Activated T-helper 1 cell treated with anti-CD3 and anti-CD28 coated beads, Interleukin-2, amount 50 U/mL, for 16 hours (primary cell): ENCODE results near the gene GARIN1A.
"Not testable (repeated sequence)": the region's sequence is repeated elsewhere in the genome, so short reads cannot be mapped to it uniquely, and the experiment has no call there.

Source experiments
- DNase-seq, 2 donors: peaks; one replicate each; pipeline ENCODE4 v3.0.0-alpha.2; 2020; ENCODE audit warnings: low read depth in 1 of 2, low spot score in 1 of 2

The GARIN1A gene

DNA sequence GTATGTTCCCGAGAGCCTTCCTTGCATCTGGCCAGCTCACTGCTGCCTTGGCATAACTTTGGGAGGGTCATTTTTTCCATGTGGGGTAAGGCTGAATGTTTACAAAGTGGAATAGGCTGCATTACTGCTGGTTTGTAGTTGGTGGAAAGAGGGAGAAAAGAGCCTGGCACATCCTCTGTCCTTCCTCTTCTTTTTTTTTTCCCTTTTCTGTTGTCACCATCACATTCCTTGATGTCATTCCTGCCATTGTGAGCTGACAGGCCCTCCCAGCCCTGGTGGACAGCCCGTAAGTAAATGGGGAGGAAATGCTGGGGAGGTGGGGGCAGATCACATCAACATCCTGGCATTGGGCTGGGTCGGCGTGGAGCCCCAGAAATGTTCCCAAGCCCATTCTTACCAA, at the start of gene GARIN1A:
Gene GARIN1A (plus strand): TSS at position 301 of the 400 bp plus-strand sequence. CDS start 106 bp downstream, outside the sequence.
- DNase-seq: no peak

DNA sequence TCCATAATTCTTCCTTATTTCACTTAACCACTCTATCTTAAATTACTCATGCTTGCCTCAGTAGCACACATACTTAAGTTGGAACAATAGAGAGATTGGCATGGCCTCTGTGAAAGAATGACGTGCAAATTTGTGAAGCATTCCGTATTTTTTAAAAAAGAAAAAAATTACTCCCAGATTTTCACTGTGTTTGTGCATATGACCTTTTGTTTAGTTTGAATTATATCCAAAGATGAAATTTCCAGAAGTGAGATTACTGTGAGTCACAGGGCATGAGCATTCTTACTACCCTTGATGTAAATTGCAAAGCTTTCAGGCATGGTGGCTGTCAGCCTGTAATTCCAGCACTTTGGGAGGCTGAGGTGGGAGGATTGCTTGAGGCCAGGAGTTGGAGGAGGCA, 45.0 kb upstream of the GARIN1A start:
- DNase-seq: not testable (repeated sequence)

DNA sequence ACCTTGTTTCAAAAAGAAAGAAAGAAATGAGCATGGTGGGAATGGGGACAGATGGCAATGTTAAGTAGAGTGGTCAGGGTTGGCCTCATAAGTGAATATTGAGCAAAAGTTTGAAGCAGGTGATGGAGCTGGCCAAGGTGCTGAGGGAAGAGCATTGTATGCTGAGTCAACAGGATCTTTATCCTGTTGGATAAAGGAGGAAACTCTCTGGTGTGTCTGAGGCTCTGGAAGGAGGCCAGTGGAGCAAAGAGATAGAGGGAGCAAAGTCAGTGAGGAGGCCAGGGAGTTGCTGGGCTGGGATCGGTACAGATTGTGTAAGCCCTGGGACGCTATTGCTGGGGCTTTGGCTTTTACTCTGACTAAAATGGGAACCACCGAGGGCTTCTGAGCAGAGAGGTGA, 38.2 kb upstream of the GARIN1A start:
- DNase-seq: not testable (repeated sequence)

DNA sequence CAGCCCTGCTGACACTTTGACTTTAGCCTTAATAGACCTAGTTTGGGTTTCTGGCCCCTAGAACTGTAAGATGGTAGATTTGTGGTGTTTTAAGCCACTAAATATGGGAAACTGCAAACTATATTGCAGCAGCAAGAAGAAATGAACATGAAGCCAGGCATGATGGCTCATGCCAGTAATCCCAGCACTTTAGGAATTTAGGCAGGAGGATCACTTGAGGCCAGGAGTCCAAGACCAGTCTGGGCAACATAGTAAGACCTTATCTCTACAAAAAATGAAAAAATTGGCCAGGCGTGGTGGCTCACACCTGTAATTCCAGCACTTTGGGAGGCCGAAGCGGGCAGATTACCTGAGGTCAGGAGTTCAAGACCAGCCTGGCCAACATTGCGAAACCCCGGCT, 26.9 kb upstream of the GARIN1A start:
- DNase-seq: not testable (repeated sequence)

DNA sequence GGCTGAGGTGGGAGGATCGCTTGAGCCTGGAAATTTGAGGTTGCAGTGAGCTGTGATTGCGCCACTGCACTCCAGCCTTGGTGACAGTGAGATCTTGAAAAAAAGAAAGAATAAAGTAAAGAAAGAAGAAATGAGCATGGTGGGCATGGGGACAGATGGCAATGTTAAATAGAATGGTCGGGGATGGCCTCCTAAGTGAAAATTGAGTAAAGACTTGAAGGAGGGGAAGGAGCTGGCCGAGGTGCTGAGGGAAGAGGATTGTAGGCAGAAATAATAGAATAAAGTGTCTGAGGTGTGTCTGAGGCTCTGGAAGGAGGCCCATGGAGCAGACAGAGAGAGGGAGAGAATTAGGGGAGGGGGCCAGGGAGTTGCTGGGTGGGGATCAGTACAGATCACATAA, 26.2 kb upstream of the GARIN1A start:
- not testable (repeated sequence) for DNase-seq

DNA sequence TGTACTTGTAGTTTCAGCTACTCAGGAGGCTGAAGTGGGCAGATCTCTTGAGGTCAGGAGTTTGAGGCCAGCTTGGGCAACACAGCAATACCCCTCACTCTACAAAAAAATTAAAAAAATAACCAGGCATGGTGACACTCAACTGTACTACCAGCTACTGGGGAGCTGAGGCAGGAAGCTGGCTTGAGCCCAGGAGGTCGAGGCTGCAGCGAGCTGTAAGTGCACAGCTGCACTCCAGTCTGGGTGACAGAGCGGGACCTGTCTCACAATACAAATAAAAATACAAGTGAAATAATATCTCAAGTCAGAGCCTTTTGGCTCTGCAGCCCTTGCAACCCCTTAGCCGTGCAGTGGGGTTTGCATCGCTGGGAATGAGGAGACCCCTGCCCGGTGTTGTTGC, 25.2 kb upstream of the GARIN1A start:
- not testable (repeated sequence) for DNase-seq

- DNase-seq: not testable (repeated sequence)
Observed at GRCh38 chr7:128651096-128651495, 21.0 kb upstream of the GARIN1A start.

DNA sequence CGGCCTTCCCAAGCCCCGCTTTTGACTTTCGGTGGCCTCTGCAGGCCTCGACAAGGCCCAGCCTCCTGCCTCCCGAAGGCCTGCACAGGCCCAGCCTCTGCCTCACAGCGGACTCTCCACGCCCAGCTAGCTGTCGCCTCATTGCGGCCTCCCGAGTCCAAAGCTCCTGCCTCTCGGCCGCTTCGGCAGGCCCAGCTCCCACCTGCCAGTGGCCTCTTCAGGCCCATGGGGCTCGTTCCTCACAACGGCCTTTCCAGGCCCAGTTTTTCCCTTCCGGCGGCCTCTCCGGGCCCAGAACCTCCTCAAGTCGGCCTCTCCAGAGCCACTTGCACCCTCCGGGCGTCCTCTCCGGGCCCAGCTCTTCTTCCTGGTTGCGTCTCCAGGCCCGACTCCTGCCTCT, 19.5 kb upstream of the GARIN1A start:
- not testable (repeated sequence) for DNase-seq

DNA sequence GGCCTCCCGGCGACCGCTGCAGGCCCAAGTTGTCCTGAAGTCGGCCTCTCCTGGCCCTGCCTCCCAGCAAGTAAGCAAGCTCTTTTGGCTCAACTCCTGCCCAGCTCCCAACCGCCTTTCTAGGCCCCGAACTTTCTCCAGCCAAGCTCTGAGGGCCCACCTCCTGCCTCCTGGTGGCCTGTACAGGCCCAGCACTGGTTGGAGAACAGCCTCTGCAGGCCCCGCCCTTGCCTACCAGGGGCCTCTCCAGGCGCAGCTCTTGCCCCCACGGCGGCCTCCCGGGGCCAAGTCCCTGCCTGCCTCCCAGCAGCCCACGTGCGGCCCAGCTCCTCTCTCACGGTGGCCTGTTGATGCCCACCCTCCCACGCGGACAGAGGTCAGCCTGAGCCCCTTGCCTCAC, 18.9 kb upstream of the GARIN1A start:
- not testable (repeated sequence) for DNase-seq

DNA sequence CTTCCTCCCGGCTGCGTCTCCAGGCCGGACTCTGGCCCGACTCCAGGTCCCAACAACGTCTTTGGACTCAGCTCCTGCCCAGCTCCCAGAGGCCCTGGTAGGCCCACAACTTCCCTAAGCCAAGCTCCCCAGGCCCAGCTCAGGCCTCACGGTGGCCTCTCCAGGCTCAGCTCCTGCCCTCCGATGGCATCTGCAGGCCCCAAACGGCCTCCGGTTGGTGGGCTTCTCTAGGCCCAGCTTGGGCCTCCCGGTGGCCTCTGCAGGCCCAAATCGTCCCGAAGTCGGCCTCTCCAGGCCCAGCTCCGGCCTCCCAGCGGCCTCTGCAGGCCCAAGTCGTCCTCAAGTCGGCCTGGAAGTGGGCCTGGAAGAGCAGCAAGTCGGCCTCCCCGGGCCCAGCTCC, 18.0 kb upstream of the GARIN1A start:
- not testable (repeated sequence) for DNase-seq

DNA sequence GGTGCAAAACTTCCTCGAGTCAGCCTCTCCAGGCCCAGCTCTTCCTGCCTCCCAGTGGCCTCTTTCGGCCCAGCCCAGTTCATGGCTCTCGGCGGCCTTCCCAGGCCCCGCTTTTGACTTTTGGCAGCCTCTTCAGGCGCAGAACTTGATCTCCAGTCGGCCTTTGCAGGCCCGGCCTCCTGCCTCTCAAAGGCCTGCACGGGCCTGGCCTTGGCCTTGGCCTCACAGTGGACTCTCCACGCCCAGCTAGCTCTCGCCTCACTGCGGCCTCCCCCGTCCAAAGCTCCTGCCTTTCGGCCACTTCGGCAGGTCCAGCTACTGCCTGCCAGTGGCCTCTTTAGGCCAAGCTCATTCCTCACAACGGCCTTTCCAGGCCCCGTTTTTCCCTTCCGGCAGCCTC, 17.6 kb upstream of the GARIN1A start:
- DNase-seq: not testable (repeated sequence)

DNA sequence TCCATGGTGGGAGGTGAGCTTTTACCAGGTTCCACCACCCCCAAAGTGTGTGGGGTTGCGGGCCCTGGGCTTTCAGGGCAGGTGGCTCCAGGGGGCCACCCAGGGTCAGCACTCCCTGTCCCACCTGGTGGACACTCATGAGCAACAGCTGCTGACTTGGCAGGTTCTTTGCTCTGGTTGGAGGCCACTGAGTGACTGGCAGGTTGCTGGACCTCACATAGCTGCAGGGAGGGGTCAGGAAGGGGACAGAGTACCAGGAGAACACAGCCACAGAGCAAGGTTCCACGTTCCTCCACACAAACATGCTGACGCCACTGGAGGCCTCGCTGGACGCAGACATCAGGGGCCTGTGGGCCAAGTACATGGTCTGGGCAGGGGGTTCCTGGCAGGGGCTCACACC, 13.7 kb upstream of the GARIN1A start:
- DNase-seq: not testable (repeated sequence)

DNA sequence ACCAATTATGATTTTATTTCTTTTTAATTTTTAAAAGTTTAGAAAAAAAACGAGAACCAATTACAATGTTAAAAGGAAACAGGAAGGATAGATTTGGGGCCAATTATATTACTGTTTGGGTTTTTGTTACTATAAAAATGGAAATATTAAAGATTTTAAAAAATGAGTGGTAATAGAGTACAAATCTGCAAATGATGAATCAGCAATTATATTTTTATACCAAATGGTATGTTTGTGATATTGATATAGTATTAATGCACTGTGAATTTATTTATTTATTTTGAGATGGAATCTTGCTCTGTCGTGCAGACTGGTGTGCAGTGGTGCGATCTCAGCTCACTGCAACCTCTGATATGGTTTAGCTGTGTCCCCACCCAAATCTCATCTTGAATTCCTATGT, 11.5 kb upstream of the GARIN1A start:
- no peak for DNase-seq

DNA sequence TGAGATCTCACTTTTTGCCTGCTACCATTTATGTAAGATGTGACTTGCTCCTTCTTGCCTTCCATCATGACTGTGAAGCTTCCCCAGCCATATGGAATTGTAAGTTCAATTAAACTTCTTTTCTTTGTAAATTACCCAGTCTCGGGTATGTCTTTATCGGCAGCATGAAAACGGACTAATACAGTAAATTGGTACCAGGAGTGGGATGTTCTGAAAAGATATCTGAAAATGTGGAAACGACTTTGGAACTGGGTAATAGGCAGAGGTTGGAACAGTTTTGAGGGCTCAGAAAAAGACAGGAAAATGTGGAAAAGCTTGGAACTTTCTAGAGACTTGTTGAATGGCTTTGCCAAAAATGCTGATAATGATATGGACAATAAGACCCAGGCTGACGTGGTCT, 10.6 kb upstream of the GARIN1A start:
- no peak for DNase-seq

DNA sequence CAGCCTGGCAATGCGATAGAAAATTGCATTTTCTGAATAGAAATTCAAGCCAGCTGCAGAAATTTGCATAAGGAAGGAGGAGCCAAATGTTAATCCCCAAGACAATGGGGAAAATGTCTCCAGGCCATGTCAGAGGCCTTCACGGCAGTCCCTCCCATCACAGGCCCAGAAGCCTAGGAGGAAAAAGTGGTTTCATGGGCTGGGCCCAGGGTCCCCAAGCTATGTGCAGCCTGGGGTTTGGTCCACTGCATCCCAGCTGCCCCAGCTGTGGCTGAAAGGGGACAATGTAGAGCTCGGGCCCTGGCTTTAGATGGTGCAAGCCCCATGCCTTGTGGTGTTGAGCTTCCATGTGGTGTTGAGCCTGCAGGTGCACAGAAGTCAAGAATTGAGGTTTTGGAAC, 10.0 kb upstream of the GARIN1A start:
- no peak for DNase-seq

DNA sequence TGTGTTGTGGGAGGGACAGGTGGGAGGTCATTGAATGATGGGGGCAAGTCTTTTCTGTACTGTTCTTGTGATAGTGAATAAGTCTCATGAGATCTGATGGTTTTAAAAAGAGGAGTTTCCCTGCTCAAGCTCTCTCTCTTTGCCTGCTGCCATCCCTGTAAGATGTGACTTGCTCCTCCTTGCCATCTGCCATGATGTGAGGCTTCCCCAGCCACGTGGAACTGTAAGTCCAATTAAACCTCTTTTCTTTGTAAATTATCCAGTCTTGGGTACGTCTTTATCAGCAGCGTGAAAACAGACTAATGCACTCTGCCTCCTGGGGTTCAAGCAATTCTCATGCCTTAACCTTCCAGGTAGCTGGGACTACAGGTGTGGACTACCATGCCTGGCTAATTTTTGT, 8.9 kb upstream of the GARIN1A start:
- DNase-seq: not testable (repeated sequence)

DNA sequence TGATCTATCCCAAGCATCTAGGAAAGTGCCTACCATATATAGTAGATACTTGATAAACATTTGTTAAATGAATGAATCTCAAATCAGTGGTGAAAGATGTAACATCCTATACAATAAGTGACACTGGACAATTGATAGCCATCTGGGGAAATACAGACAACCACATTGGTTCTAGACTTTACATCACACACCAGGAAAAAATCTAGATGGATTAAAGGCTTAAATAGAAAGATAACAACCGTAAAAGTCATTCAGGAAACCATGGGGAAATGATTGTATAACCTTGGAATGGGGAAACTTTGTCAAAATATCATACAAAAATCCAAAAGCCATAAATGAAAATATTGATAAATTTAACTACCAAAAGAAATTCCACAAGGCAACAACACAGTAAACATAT, 7.0 kb upstream of the GARIN1A start:
- no peak for DNase-seq

GRCh38 chr7:128666200-128666599, 5.9 kb upstream of the GARIN1A start:
- no peak for DNase-seq

GRCh38 chr7:128672927-128673517, 930 bp downstream of the GARIN1A start:
- DNase-seq: no peak

DNA sequence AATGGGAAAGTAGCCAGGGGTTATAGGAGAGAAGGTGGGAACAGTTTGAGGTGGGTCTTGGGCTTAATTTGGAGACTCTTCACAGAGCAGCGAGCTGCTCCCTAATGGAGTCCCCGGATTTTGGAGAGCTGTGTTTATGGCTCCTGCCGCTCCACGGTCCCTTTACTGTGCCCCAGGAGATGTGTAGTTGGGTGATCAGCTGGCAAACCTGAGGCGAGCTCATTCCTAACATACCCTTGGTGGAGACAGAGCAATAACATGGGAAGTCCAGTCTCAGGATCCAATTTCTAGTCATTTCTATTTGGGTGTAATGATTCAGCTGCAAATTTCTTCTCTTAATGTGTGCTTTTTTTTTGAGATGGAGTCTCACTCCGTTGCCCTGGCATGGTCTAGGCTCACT, 1.5 kb downstream of the GARIN1A start:
- DNase-seq: no peak

GRCh38 chr7:128676665-128677064, 4.6 kb downstream of the GARIN1A start:
- no peak for DNase-seq

- DNase-seq: no peak
Observed at GRCh38 chr7:128679920-128680319, 7.8 kb downstream of the GARIN1A start.

- no peak for DNase-seq
Observed at GRCh38 chr7:128681794-128682537, 9.9 kb downstream of the GARIN1A start.
